Right cardiac atrium (tissue), 5 donors: ENCODE measurements around the gene MYCT1. TPM values are rescaled to one million over a fixed set of nuclear protein-coding genes. Genes with fewer than 3 reads are reported as not detected.

Experiments used
- ATAC-seq, 2 donors: fragments of 200-7000 bp; cut with Tn5 transposase; one replicate each; pipeline versions ENCODE4 v1.8.0 to v1.9.1; 2020; ENCODE audit warnings: moderate library complexity in 2 of 2, mild to moderate bottlenecking in 1 of 2
- DNase-seq, 3 donors: peaks; one replicate each; pipeline ENCODE4 v3.0.0-alpha.2; 2020
- H3K27ac ChIP-seq: one replicate; pipeline ENCODE4 v1.5.1; 2013; ENCODE audit warnings: mild to moderate bottlenecking, low read length, control low read depth, moderate library complexity
- H3K27me3 ChIP-seq: one replicate; pipeline ENCODE4 v1.6.1; 2013; ENCODE audit not compliant: control insufficient read depth, insufficient read depth
- H3K4me1 ChIP-seq: one replicate; pipeline ENCODE4 v1.6.1; 2013; ENCODE audit warnings: low read length; ENCODE audit not compliant: control insufficient read depth, insufficient read depth
- H3K4me3 ChIP-seq: one replicate; pipeline ENCODE4 v1.5.1; 2013; ENCODE audit warnings: low read length, control low read depth
- H3K9me3 ChIP-seq: one replicate; pipeline ENCODE4 v1.6.1; 2013; ENCODE audit warnings: low read length; ENCODE audit not compliant: control insufficient read depth
- WGBS: extraction: QIAGEN DNeasy Blood & Tissue Kit; methylation state at CpG from one replicate; pipeline ENCODE4 v1.1.7; 2013; 5-methylcytosine and 5-hydroxymethylcytosine counted together
- intact Hi-C, 4 donors: fragments of 100-400 bp; cut with DNase I; formaldehyde crosslinking; loops; one replicate each; pipeline versions ENCODE4 v1.11.0 to v1.14.0; 2022 to 2023
- polyA plus RNA-seq: library from polyadenylated mRNA; stranded (reverse); fragments of 200-250 nt; gene quantifications from one replicate; pipeline ENCODE4 v1.2.3, GENCODE V29; 2013
- total RNA-seq, 4 donors: library from RNA; stranded (reverse); fragmentation: NEBNext Ultra II Directional; extraction: Animal tissue kit (Norgen Biotek cat#: 25700); gene quantifications; one replicate each; pipeline ENCODE4 v1.2.1, GENCODE V29; 2021
- donor health status: healthy with polysubstance abuse.
- donor health status: DM: no; HTN: yes; CAD: no.
- donor health status: DM: no; HTN: no; CAD: no.
- donor health status: DM: no; HTN: yes; CAD: no; lungs with severe emphysema.
- donor health status: DM: yes; HTN: yes; CAD: no.

The MYCT1 gene
- total and polyA plus RNA-seq, 5 donors, result 7.0 to 13.6 (median 10.9) TPM

GRCh38 chr6:152765331-152765730 lies 67.6 kb downstream of the MYCT1 start:
- Histone ChIP-seq H3K27me3 (no peaks in the 10 kb centered on the region), H3K4me3 (no peak overlapping the region), H3K4me1 (no peaks in the 10 kb centered on the region), H3K9me3 (no peaks in the 10 kb centered on the region), H3K27ac (no peak overlapping the region)
- intact Hi-C loops, result no loop called here
- ATAC-seq (no peak), DNase-seq (no peak)
- WGBS, result 79% methylated on average over 3 of the region's 3 CpGs

DNA sequence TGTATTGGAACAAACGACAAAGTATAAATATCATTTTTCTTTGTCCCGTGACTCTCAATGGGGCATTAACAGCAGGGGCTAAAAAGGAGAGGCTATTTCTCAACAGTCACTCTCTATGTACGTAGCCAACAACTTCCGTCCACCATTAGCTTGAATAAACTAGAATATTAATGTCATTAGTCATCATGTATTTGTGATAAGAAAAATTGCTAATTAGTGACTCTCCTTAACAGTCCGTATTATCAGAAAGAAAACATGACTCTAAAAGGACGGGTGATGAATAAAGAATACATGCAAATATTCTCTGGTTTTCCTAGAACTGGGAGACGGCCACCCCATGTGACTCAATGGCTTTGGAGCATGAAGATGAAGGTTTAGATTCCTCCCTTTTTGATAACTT lies 71.5 kb downstream of the MYCT1 start:
- H3K4me3 ChIP-seq, result no peak overlapping the region
- no peak for ATAC-seq
- intact Hi-C loops, result no loop called here
- WGBS, result 75% methylated on average over 7 of the region's 7 CpGs
- H3K27ac ChIP-seq, result no peak overlapping the region
- no peaks in the 10 kb centered on the region for H3K27me3 ChIP-seq
- no peaks in the 10 kb centered on the region for H3K4me1 ChIP-seq
- DNase-seq, result no peak
- H3K9me3 ChIP-seq, result no peaks in the 10 kb centered on the region

GRCh38 chr6:152769993-152770392 lies 72.3 kb downstream of the MYCT1 start:
- Histone ChIP-seq H3K4me3 (no peak overlapping the region), H3K4me1 (no peaks in the 10 kb centered on the region), H3K9me3 (no peaks in the 10 kb centered on the region), H3K27me3 (no peaks in the 10 kb centered on the region), H3K27ac (no peak overlapping the region)
- DNase-seq (no peak), ATAC-seq (no peak)
- intact Hi-C loops, result no loop called here
- 73% methylated on average over 2 of the region's 2 CpGs for WGBS

- Histone ChIP-seq H3K27me3 (no peaks in the 10 kb centered on the region), H3K4me3 (no peak overlapping the region), H3K4me1 (no peaks in the 10 kb centered on the region), H3K9me3 (no peaks in the 10 kb centered on the region), H3K27ac (no peak overlapping the region)
- 77% methylated on average over 5 of the region's 5 CpGs for WGBS
- no peak for DNase-seq
- intact Hi-C loops, result no loop called here
- no peak for ATAC-seq
Observed at GRCh38 chr6:152771061-152771687, 73.5 kb downstream of the MYCT1 start.

Other genes with a start within 250 kb of the MYCT1 start
- 100 to 1,000 TPM; 114 to 162 (median 123) TPM for gene SYNE1, start 60.5 kb upstream of the MYCT1 start, total RNA-seq
- gene SYNE1, start 60.5 kb upstream of the MYCT1 start, polyA plus RNA-seq, result 71.7 TPM
- under 1 TPM in 3 of 4 donors, not detected in 1; 0.29 to 0.91 (median 0.66) TPM for gene VIP, start 52.9 kb downstream of the MYCT1 start, total RNA-seq
- 1.9 TPM for gene VIP, start 52.9 kb downstream of the MYCT1 start, polyA plus RNA-seq